ENCODE results near the gene SCN5A. TPM values are rescaled to one million over a fixed set of nuclear protein-coding genes. Genes with fewer than 3 reads are reported as not detected.

The SCN5A gene
- total and polyA plus RNA-seq, 2 of the 4 experiments (the other 2 are of a cell fraction), result 1.9 to 2.0 TPM

DNA sequence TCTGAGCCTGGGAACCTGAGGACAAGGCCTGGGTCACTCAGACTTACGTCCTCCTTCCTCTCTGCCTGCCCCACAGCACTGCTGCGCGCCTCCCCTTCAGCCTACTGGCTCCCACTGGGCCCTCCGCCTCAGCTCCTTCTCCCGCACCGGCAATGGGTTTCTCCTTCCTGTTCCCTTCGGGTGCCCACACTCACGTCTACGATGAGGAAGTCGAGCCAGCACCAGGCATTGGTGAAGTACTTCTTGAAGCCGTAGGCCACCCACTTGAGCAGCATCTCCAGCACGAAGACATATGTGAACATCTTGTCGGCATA is 83.3 kb downstream of the SCN5A start:
- no peak for ATAC-seq (ENCODE audit: low read depth)
- ChIA-PET CTCF (no interaction called here), POLR2A (ENCODE audit: unreplicated experiment) (no interaction called here)
- no peak overlapping the region for H3K9ac ChIP-seq (ENCODE audit: low read depth, low read length)
- H2AK9ac ChIP-seq (replicated peaks; ENCODE audit: low read depth, low read length, poor library complexity), result no peak overlapping the region
- H3K14ac ChIP-seq (replicated peaks; ENCODE audit: low read depth, low read length), result no peak overlapping the region
- no peak overlapping the region for H4K91ac ChIP-seq (ENCODE audit: insufficient read depth, low read depth, low read length)
- no peaks in the 10 kb centered on the region for H3K9me1 ChIP-seq (ENCODE audit: insufficient read depth, low read length)
- no peak overlapping the region for H2BK15ac ChIP-seq (ENCODE audit: low read depth, low read length)
- H3K56ac ChIP-seq (ENCODE audit: extremely low read depth, insufficient read depth, low read length), result no peak overlapping the region
- no peak overlapping the region for H3K4ac ChIP-seq (ENCODE audit: low read depth, low read length)
- H3K4me1 ChIP-seq (ENCODE audit: control insufficient read depth, insufficient read depth, low read length), result no peaks in the 10 kb centered on the region
- H3K9me3 ChIP-seq (ENCODE audit: control insufficient read depth, insufficient read depth, low read length), result no peaks in the 10 kb centered on the region
- dilution Hi-C loops (cut with HindIII; ENCODE audit: low sequenced_read_pairs, unreplicated experiment) (no loop called here), intact Hi-C loops (cut with micrococcal nuclease) (no loop called here), in situ Hi-C loops (cut with MboI; ENCODE audit: low sequenced_read_pairs) (no loop called here)
- DNase-seq, result no peak
- no peak overlapping the region for H2AK5ac ChIP-seq (ENCODE audit: low read depth, low read length)
- H3K27ac ChIP-seq (ENCODE audit: insufficient read depth, low read length), result no peak overlapping the region
- no peak overlapping the region for H2BK5ac ChIP-seq (ENCODE audit: low read depth, low read length, poor library complexity, severe bottlenecking)
- H3K27me3 ChIP-seq (ENCODE audit: control insufficient read depth, insufficient read depth, low read length), result no peaks in the 10 kb centered on the region
- no peaks in the 10 kb centered on the region for H4K20me1 ChIP-seq (ENCODE audit: insufficient read depth, low read length)
- H3K36me3 ChIP-seq (ENCODE audit: control insufficient read depth, insufficient read depth, low read length), result no peaks in the 10 kb centered on the region
- H2BK20ac ChIP-seq (ENCODE audit: low read depth, low read length), result no peak overlapping the region
- H3K79me1 ChIP-seq (ENCODE audit: low read depth in 1 of 2, low read length in 2 of 2), result no peaks in the 10 kb centered on the region
- TF ChIP-seq MAFK (IDR thresholded peaks at IDR 0.05; ENCODE audit: low read depth, low read length) (no peak), MXI1 (IDR thresholded peaks at IDR 0.05; ENCODE audit: borderline replicate concordance, low read depth, low read length) (no peak), USF2 (IDR thresholded peaks at IDR 0.05; ENCODE audit: low read depth, low read length) (no peak), POLR2A (IDR thresholded peaks at IDR 0.05; ENCODE audit: low read depth, low read length) (no peak), NFE2L2 (IDR thresholded peaks at IDR 0.05; ENCODE audit: low read depth, low read length) (no peak), RAD21 (IDR thresholded peaks at IDR 0.05; ENCODE audit: low read length) (no peak), RFX5 (IDR thresholded peaks at IDR 0.05; ENCODE audit: low read depth, low read length) (no peak), CEBPB (IDR thresholded peaks at IDR 0.05; ENCODE audit: low read depth, low read length) (no peak), SMC3 (IDR thresholded peaks at IDR 0.05; ENCODE audit: low read depth, low read length) (no peak), CHD1 (IDR thresholded peaks at IDR 0.05; ENCODE audit: low read depth, low read length) (no peak), CTCF (conservative IDR thresholded peaks at IDR 0.05; ENCODE audit: low read depth, low read length) (no peak), RCOR1 (IDR thresholded peaks at IDR 0.05; ENCODE audit: insufficient replicate concordance, low read length) (no peak), BHLHE40 (IDR thresholded peaks at IDR 0.05; ENCODE audit: low read depth, low read length) (no peak), FOS (IDR thresholded peaks at IDR 0.05; ENCODE audit: low read depth, low read length) (no peak), ELK1 (IDR thresholded peaks at IDR 0.05; ENCODE audit: borderline replicate concordance, low read depth, low read length) (no peak)
- H2BK120ac ChIP-seq (ENCODE audit: low read depth, low read length), result no peak overlapping the region
- no peak overlapping the region for H2AFZ ChIP-seq (replicated peaks; ENCODE audit: low read length, poor library complexity)
- H4K8ac ChIP-seq (ENCODE audit: low read depth in 2 of 2, low read length in 2 of 2), result no peak overlapping the region
- H3K18ac ChIP-seq (ENCODE audit: low read depth, low read length), result no peak overlapping the region
- H4K5ac ChIP-seq (ENCODE audit: low read depth, low read length), result no peak overlapping the region
- no peak overlapping the region for H3K4me3 ChIP-seq (ENCODE audit: insufficient read depth, low read depth, low read length)
- WGBS, 2 experiments (ENCODE audit: extremely low coverage in 2 of 2, insufficient read length in 1 of 2), result 97% methylated on average over 11 of the region's 13 CpGs; no CpG with 5 or more reads in 1 of the 2 experiments
- no peak overlapping the region for H3K23ac ChIP-seq (ENCODE audit: low read depth, low read length)
- no TSS peak for BruUV-seq (replicated peaks)
- H3K4me2 ChIP-seq (ENCODE audit: low read depth, low read length), result no peak overlapping the region

All from IMR-90 (cell line).